NCI-H1930 (cell line): ENCODE results near the gene DTNBP1.

Experiments
- DNase-seq, 2 experiments: peaks; one replicate each; lab custom pipeline; 2025; lab: John Stamatoyannopoulos, UW

DTNBP1 gene

GRCh38 chr6:15531973-15532372 is 130.9 kb downstream of the DTNBP1 start:
- no peak for DNase-seq

- DNase-seq = no peak
These were observed 132.4 kb downstream of the DTNBP1 start for GRCh38 chr6:15530411-15530810.

- DNase-seq = no peak
These were observed 134.0 kb downstream of the DTNBP1 start for GRCh38 chr6:15528870-15529269.

- no peak for DNase-seq
These were observed 134.8 kb downstream of the DTNBP1 start for GRCh38 chr6:15527838-15528617.

- no peak for DNase-seq
These were observed 136.6 kb downstream of the DTNBP1 start for GRCh38 chr6:15526212-15526701.

GRCh38 chr6:15524861-15525401 is 137.9 kb downstream of the DTNBP1 start:
- DNase-seq = no peak

- DNase-seq = no peak
These were observed 138.9 kb downstream of the DTNBP1 start for GRCh38 chr6:15523679-15524630.

- no peak for DNase-seq
These were observed 139.8 kb downstream of the DTNBP1 start for GRCh38 chr6:15522856-15523529.

- DNase-seq = no peak
These were observed 140.4 kb downstream of the DTNBP1 start for GRCh38 chr6:15522427-15522826.

- DNase-seq = no peak
These were observed 140.8 kb downstream of the DTNBP1 start for GRCh38 chr6:15522026-15522425.

GRCh38 chr6:15521582-15521981 is 141.2 kb downstream of the DTNBP1 start:
- no peak for DNase-seq

- DNase-seq = no peak
These were observed 142.1 kb downstream of the DTNBP1 start for GRCh38 chr6:15520626-15521203.

- DNase-seq = no peak
These were observed 143.1 kb downstream of the DTNBP1 start for GRCh38 chr6:15519681-15520080.

GRCh38 chr6:15518878-15519277 is 143.9 kb downstream of the DTNBP1 start:
- DNase-seq = no peak

- DNase-seq = no peak
These were observed 144.8 kb downstream of the DTNBP1 start for GRCh38 chr6:15518057-15518456.

GRCh38 chr6:15517600-15517999 is 145.2 kb downstream of the DTNBP1 start:
- no peak for DNase-seq

- DNase-seq = no peak
These were observed 145.8 kb downstream of the DTNBP1 start for GRCh38 chr6:15516923-15517560.

- DNase-seq = no peak
These were observed 146.4 kb downstream of the DTNBP1 start for GRCh38 chr6:15516378-15516777.

GRCh38 chr6:15515660-15516375 is 147.0 kb downstream of the DTNBP1 start:
- DNase-seq = no peak

- DNase-seq = no peak
These were observed 147.6 kb downstream of the DTNBP1 start for GRCh38 chr6:15515226-15515625.
